Central memory CD4-positive, alpha-beta T cell (primary cell): ENCODE data around the gene MBOAT1.

Source experiments
- DNase-seq: peaks from one replicate; pipeline ENCODE4 v3.0.0; 2022

MBOAT1 gene

DNA sequence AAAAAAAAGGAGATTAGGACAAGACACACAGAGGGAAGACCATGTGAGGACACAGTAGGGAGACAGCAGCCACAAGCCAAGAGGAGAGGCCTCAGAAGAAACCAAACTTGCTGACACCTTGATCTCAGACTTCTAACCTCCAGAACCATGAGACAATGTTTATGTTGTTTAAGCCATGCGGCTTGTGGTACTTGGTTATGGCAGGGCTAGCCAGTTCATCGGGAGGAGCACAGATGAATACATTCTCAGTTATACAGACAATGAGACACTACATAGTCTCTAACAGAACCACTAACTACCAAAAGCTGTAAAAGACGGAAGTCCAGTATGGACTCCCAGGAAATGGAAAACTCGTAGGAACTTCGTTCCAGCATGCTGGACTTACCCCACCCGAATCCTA lies 116.8 kb downstream of the MBOAT1 start:
- no peak for DNase-seq

DNA sequence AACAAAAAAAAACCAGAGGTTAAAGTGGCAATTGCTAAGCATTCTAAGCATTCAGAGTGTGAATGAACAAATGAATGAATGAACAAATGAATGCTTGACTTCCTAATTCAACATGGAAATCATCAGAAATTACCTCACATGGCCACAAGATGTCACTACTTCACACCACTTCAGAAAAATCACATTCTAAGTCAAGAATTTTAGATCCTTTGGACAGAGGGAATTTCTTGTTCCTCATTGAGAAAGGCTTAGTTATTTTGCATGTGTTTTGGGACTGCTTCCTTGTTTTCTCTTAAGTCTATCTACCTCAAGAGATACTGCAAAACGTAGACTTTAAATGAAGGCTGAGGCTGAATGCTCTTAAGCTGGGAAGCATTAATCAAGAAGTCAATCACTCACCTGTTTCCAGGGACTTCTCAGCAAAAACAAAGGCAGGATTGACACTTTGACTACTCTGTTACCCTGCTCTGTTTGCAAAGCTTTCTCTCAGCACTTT lies 120.2 kb downstream of the MBOAT1 start:
- no peak for DNase-seq

DNA sequence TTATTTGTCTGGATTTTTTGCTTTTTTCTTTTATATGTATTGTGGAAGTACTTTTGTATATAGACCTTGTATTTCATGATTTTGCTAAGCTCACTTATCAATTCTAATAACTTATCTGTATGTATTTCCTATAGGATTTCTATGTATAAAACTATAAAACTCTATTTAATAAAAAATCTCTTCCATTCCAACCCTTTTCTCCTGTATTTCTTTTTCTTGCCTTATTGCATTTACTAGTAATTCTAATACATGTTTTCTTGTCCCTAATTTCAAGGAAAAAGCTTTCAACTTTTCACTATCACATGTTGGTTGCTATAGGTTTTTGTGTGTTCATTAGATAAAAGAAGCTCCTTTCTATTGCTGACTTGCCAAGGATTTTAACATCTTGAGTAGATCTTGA lies 125.3 kb downstream of the MBOAT1 start:
- no peak for DNase-seq

DNA sequence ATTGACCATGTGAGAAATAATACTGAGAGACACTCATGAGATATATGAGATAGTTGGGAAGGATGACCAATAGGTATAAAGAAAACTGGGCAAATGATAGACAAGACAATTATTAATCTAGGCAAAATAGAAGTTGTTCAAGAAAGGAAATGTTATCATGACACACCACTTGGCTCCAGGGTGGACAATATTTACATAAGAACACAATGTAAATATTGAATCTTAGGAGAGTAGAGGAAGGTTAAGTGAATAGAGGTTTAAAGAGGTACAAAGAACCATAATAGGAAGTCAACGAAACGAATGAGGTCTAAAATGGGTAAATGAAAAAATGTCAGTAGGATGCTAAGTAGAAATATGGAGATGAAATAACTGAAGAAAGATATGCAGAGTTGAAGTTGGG lies 126.5 kb downstream of the MBOAT1 start:
- DNase-seq = no peak

DNA sequence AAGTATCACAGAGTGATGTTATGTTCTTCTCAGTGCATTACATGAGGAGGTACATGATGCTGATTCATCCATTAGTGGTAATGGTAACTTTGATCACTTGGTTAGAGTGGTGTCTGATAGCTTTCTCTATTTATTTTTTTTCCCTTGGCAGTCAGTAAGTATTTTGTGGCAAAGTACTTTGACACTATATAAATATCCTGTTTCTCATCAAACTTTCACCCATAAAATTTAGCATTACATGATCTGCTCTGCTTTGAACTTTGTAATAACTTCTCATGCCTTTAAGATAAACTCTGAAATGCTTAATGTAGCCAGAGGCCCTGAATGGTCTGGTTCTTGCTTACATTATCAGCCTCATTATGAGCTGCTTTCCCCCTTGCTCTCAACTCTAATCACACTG lies 127.9 kb downstream of the MBOAT1 start:
- DNase-seq = no peak

DNA sequence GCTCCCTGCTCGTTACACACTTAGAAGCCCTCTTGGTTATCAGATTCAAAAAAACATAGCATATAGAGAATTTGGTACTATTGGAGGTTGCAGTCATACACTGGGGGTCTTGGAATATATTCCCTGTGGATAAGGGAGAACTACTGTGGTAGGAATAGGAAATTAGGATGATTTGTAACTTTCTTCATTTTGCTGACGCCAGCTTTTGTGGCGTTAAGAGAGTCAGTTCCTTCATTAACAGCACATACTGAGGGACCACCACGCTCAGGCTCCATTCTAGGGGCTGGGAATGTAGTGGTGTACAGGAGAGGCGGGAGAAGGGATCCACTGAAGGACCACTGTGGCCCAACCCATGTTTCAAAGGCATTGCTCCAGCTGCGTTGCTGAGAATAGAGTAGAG lies 140.3 kb downstream of the MBOAT1 start:
- no peak for DNase-seq

DNA sequence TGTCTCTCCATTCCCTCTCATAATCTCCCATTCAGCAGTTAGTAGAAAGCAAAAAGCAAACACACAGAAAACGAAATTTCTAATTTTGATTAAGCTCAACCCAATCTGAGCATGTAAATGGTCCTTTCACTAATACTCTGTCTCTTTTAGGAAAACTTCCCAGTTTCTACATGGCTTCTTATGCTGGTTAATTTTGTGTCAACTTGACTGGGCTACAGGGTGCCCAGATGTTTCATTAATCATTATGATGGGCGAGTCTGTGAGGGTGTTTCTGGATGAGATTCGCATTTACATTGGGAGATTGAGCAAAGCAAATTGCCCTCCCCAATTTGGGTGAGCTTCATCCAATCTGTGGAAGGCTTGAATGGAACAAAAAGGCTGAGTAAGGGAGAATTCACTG lies 142.2 kb downstream of the MBOAT1 start:
- DNase-seq = no peak

DNA sequence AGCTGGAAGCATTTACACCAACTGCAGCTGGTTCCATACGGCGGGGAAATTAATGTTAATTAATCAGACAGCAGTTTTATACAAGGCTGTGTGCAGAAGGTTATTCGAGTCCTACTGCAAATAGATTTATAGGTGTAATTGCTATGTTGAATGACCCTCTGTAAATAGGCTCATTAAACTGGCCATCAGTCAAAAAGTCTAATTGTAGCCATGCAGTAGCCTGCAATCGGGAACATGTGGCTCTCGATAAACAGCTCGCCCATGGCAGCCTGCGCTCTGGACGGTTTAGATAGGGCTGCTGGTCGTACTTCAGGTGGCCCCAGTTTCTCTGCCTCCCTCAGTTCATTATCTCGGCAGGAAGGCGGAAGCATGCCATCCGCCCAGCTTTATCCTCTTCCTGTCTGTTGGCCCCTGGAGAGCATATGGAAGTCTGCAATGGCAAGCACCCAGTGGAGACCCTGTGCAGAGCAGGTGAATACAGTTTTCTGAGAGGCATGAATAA lies 143.2 kb downstream of the MBOAT1 start:
- DNase-seq = no peak

DNA sequence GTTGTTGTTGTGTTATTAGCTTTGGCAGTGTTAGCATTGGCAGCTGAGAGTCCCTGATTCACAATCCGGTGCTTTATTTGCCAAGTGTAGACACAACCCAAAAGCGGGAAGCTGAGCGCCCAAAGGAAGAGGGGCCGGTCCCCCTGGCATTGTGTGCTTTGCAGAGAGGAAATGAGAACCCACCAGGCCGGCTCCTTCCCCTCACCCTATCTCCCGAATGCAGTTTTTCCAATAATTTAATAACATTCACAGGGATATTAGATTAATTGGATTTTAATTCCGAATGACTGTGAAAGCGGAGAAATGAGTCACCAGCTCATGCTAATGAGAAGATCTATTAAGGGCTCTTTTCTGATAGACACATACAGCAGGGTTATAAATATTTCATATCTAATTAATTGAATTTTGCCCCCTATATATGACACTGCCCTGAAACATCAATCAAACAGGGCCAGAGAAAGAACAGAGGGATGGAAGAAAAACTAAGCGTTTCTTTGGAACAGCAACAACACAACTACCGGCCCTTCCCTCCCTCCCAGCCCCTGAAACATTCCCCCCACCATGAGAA lies 143.8 kb downstream of the MBOAT1 start:
- no peak for DNase-seq

DNA sequence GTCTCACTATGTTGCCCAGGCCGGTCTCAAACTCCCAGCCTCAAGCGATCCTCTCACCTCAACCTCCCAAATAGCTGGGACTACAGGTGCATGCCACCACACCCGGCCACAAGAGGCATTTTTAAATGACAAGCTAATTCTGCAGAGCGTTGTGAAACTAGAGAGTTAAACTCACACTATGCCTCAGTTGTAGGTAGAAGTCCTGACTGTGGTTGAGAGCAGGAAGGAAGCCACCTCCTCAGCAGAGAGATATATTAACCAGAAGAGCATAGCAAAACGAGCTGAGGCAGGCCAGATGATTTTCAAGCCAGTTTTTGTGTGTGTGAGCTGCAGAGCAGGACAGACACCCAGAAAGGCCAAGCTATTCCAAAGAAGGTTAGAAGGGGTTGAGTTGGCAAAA lies 150.3 kb downstream of the MBOAT1 start:
- DNase-seq = no peak

DNA sequence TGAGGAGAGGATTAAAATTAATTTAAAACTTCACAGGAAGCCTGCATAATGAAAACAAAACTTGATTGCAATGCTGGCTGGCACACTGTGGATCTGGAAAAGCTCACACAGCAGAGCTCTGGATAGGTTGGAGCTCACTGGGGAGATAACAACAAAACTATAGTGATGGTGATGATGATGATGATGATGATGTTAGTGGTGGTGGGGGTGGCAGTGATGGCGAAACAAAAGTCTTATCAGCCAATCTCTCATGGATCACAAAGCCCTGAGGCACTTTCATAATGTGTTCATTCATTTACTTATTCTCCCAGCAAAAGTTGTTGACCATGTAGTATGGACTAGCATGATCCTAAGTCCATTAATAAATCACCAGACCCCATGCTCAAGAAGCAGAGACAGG lies 152.0 kb downstream of the MBOAT1 start:
- DNase-seq = no peak

DNA sequence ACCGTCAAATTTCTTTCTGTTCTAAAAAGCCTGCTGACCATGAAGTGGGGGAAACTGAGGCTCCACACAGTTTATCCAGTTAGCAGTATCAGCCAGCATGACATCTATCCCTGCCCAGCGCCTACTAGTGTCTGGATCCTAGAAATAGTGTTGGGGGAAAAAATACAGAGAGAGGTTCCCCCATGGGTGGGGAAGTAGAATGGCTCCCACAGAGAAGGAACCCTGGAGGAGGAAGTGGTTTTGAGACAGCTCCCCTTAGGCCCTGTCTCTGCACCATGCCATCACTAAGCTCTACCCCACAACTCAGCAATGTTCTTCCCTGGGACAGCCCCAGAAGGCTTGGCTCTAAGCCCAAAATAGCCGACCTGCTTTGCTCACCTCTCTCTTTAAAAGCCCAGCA lies 153.4 kb downstream of the MBOAT1 start:
- no peak for DNase-seq

DNA sequence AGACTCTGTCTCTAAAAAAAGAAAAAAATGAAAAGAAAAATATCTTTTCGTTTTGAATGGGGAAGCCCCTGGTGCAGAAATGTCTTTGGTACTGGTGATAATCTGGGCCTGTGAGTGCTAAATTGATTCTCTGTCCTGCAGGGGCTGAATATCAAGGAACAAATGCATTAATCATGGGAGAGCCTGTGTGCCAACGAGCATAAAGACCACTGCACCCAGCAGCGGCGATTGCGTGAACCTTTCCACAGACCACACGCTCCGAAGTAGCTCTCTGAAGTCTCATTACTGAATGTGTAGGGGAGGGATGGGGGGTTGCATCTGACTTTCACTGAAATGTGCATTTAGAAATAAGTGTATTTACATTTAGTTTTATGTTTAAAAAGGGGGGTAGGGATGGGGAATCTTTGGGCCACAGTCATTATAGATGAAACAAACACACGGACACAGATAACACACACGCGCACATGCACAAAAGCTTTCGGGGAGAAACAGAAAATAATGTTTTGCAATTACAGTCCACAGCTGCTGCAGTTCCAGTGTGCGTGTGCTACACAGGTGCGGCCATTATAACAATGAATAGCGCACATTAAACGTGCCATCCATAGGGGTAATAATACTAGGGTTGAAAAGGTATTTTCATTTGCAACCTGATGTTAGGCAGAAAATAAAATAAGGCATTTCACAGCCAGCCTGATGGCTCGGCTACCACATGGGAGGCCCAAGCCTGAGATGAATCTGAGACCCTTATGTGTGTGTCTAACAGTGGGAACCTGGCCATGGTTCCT lies 154.0 kb downstream of the MBOAT1 start:
- DNase-seq = no peak

DNA sequence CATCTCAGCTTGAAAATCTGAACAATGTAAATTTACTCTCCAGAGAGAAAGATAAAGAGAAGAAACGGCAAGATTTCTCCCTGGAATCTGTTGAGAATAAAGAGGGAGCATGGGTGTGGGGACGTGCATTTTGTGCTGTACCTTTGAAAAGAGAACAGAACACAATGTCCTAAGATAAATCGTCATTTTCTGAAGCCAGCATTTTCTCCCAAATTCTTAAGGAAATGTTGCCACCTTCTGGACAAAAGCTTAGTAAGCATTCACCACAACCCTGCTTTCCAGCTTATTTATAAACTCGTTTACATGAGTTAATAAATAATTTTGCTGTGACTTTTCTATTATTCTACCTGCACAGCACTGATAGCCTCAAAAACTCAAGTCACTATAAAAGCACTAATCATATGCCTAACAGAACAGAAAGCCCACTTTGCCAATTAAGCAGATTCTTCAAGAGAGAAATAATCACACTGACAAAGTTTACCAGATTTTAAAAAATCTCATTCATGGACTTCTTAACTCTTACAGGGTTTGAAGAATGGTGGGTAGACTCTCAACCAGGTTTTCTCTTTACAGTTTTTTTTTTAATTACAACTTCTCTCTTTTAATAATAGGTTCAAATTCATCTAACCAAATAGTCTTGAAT lies 155.8 kb downstream of the MBOAT1 start:
- DNase-seq = no peak

DNA sequence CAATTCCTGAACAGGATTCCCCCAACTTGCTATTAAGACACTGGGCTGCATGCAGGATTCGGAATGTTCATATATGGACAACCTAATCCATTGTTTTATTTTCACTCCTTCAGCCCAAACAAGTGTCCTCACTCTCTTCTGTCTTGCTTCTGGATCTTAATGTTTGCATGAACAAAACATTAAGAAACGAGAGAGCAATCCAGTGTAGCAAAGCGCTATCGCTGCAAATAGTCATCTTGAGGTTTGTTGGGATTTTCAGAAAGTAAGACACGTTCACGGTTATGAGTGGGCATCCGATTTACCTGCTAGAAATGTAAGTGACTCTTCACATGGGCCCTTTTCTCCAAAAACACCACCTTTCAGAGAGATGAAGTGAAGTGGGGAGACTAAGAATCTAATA lies 156.4 kb downstream of the MBOAT1 start:
- DNase-seq = no peak
